Measurements from ENCODE around the gene SLC46A3.

DNA sequence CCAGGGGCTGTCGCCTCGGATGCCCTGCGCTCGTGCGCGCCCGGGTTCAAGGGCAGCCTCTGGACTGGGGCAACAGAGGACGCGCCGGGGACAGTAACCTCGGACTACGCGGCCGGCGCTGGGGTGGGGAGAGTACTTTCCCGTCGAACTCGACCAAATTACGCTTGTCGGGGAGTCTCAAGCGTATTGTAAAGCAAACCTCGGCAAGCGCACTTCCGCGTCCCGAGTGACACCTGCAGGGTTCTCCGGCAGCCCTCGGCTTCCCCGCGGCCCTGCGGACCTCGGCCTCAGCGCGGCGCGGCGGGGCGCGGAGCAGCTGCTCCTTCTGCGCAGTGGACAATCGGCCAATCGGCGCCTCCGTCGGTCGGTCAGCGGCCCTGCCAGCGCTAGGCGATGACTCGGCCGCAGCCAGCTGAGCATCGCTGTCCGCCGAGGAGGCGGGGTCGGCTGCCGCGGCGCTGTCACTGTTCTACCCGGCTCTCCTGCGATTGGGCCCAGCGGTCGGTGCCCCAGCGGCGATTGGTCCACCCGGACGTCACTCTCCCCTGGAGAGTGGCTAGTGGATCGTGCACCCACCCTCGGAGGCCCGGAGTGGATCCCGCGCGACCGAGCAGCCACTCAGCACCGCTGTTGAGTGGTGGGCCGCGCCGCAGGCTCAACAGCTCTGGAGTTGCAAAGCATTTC, at the start of gene SLC46A3:
- no peak for TF ChIP-seq CTCF (conservative IDR thresholded peaks at IDR 0.05; ENCODE audit: low read depth in 2 of 2)
- no peak for TF ChIP-seq EZH2phosphoT487 (IDR thresholded peaks at IDR 0.05; ENCODE audit: unreplicated experiment)
- TF ChIP-seq POLR2AphosphoS5 (IDR thresholded peaks at IDR 0.05; ENCODE audit: low read depth): peak; percentile 39; the same call in 1 of the 2 replicates
- no peak for TF ChIP-seq EZH2 (IDR thresholded peaks at IDR 0.05; ENCODE audit: low read depth, unreplicated experiment)
- peak; percentile 72 for TF ChIP-seq CREB1 (CRISPR knock-in tag; IDR thresholded peaks at IDR 0.05; ENCODE audit: low read depth)
- no peak for TF ChIP-seq REST (IDR thresholded peaks at IDR 0.05; ENCODE audit: unreplicated experiment)

Data from GM23338 (cell line).